Measurements from ENCODE around the gene TMEM237. TPM values are rescaled to one million over a fixed set of nuclear protein-coding genes. Genes with fewer than 3 reads are reported as not detected.

Gene TMEM237
- total and polyA plus RNA-seq, 4 donors = 1.2 to 5.2 (median 2.2) TPM

DNA sequence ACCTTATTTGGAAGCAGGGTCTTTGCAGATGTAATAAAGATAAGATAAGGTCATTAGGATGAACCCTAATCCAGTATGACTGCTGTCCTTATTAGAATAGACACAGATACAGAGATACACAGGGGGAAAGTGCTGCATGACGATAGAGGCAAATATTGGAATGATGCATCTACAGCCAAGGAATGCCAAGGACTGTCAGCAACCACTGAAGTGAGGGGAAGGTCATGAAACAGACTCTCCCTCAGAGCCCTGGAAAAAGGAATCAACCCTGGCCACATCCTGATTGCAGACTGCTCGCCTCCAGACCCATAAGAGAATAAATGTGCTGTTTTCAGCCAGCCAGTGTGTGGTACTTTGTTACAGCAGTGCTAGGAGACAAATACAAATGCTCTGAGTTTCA lies 14.8 kb downstream of the TMEM237 start:
- 94% methylated on average over 2 of the region's 2 CpGs for WGBS
- DNase-seq (ENCODE audit: low spot score) = no peak
- no peak overlapping the region for H3K9ac ChIP-seq (ENCODE audit: low read depth in 1 of 2, low read length in 2 of 2)
- H3K27me3 ChIP-seq (ENCODE audit: control insufficient read depth in 4 of 4, insufficient read depth in 4 of 4, low read length in 3 of 4) = no peaks in the 10 kb centered on the region
- H3K4me1 ChIP-seq (ENCODE audit: control insufficient read depth in 4 of 4, insufficient read depth in 4 of 4, low read length in 3 of 4) = no peaks in the 10 kb centered on the region
- peaks cover 0 to 3% (median 0%) of the 10 kb centered on the region in 4 donors for H3K36me3 ChIP-seq (ENCODE audit: control insufficient read depth in 4 of 4, insufficient read depth in 3 of 4, low read depth in 1 of 4, low read length in 3 of 4)
- TF ChIP-seq, protein P1, sequence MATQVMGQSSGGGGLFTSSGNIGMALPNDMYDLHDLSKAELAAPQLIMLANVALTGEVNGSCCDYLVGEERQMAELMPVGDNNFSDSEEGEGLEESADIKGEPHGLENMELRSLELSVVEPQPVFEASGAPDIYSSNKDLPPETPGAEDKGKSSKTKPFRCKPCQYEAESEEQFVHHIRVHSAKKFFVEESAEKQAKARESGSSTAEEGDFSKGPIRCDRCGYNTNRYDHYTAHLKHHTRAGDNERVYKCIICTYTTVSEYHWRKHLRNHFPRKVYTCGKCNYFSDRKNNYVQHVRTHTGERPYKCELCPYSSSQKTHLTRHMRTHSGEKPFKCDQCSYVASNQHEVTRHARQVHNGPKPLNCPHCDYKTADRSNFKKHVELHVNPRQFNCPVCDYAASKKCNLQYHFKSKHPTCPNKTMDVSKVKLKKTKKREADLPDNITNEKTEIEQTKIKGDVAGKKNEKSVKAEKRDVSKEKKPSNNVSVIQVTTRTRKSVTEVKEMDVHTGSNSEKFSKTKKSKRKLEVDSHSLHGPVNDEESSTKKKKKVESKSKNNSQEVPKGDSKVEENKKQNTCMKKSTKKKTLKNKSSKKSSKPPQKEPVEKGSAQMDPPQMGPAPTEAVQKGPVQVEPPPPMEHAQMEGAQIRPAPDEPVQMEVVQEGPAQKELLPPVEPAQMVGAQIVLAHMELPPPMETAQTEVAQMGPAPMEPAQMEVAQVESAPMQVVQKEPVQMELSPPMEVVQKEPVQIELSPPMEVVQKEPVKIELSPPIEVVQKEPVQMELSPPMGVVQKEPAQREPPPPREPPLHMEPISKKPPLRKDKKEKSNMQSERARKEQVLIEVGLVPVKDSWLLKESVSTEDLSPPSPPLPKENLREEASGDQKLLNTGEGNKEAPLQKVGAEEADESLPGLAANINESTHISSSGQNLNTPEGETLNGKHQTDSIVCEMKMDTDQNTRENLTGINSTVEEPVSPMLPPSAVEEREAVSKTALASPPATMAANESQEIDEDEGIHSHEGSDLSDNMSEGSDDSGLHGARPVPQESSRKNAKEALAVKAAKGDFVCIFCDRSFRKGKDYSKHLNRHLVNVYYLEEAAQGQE (IDR thresholded peaks at IDR 0.05) = no peak
- TF ChIP-seq, protein P2, sequence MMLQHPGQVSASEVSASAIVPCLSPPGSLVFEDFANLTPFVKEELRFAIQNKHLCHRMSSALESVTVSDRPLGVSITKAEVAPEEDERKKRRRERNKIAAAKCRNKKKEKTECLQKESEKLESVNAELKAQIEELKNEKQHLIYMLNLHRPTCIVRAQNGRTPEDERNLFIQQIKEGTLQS (IDR thresholded peaks at IDR 0.05) = no peak
- no peak for TF ChIP-seq RXRA (IDR thresholded peaks at IDR 0.05)
- TF ChIP-seq EGR1 (IDR thresholded peaks at IDR 0.05; ENCODE audit: low read depth in 2 of 2) = no peak
- TF ChIP-seq, protein P3, sequence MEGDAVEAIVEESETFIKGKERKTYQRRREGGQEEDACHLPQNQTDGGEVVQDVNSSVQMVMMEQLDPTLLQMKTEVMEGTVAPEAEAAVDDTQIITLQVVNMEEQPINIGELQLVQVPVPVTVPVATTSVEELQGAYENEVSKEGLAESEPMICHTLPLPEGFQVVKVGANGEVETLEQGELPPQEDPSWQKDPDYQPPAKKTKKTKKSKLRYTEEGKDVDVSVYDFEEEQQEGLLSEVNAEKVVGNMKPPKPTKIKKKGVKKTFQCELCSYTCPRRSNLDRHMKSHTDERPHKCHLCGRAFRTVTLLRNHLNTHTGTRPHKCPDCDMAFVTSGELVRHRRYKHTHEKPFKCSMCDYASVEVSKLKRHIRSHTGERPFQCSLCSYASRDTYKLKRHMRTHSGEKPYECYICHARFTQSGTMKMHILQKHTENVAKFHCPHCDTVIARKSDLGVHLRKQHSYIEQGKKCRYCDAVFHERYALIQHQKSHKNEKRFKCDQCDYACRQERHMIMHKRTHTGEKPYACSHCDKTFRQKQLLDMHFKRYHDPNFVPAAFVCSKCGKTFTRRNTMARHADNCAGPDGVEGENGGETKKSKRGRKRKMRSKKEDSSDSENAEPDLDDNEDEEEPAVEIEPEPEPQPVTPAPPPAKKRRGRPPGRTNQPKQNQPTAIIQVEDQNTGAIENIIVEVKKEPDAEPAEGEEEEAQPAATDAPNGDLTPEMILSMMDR (IDR thresholded peaks at IDR 0.05; ENCODE audit: low read depth, low read length, missing input control) = no peak
- no peak for TF ChIP-seq GABPA (IDR thresholded peaks at IDR 0.05 in 1 of 2, conservative IDR thresholded peaks at IDR 0.05 in 1 of 2)
- no peak for TF ChIP-seq FOXA1 (IDR thresholded peaks at IDR 0.05)
- no peak for TF ChIP-seq RAD21 (IDR thresholded peaks at IDR 0.05)
- no peak for TF ChIP-seq NR2F2 (IDR thresholded peaks at IDR 0.05)
- no peak for TF ChIP-seq HNF4G (IDR thresholded peaks at IDR 0.05)
- TF ChIP-seq, protein P4, sequence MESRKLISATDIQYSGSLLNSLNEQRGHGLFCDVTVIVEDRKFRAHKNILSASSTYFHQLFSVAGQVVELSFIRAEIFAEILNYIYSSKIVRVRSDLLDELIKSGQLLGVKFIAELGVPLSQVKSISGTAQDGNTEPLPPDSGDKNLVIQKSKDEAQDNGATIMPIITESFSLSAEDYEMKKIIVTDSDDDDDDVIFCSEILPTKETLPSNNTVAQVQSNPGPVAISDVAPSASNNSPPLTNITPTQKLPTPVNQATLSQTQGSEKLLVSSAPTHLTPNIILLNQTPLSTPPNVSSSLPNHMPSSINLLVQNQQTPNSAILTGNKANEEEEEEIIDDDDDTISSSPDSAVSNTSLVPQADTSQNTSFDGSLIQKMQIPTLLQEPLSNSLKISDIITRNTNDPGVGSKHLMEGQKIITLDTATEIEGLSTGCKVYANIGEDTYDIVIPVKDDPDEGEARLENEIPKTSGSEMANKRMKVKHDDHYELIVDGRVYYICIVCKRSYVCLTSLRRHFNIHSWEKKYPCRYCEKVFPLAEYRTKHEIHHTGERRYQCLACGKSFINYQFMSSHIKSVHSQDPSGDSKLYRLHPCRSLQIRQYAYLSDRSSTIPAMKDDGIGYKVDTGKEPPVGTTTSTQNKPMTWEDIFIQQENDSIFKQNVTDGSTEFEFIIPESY (IDR thresholded peaks at IDR 0.05) = no peak
- no peak for TF ChIP-seq JUND (IDR thresholded peaks at IDR 0.05)
- no peak for TF ChIP-seq FOXA2 (IDR thresholded peaks at IDR 0.05)
- TF ChIP-seq YY1 (IDR thresholded peaks at IDR 0.05) = no peak
- no peak for TF ChIP-seq SP1 (IDR thresholded peaks at IDR 0.05)
- no peak for TF ChIP-seq TAF1 (conservative IDR thresholded peaks at IDR 0.05)
- no peak for TF ChIP-seq HNF4A (conservative IDR thresholded peaks at IDR 0.05)
- TF ChIP-seq, protein P5, sequence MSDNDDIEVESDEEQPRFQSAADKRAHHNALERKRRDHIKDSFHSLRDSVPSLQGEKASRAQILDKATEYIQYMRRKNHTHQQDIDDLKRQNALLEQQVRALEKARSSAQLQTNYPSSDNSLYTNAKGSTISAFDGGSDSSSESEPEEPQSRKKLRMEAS (IDR thresholded peaks at IDR 0.05) = no peak
- H3K27ac ChIP-seq (ENCODE audit: low read depth in 1 of 2, low read length in 2 of 2) = no peak overlapping the region
- H3K4me3 ChIP-seq (ENCODE audit: low read depth in 1 of 3, low read length in 3 of 3) = no peak overlapping the region
- no peaks in the 10 kb centered on the region for H3K9me3 ChIP-seq (ENCODE audit: control insufficient read depth in 4 of 4, low read length in 3 of 4)

Measured in liver (tissue), 9 donors.